Esophagus squamous epithelium (tissue), 5 donors: ENCODE measurements around the gene MBOAT1. TPM values are rescaled to one million over a fixed set of nuclear protein-coding genes. Genes with fewer than 3 reads are reported as not detected.

ENCODE experiments used
- DNase-seq: peaks from one replicate; lab custom pipeline; 2025; lab: John Stamatoyannopoulos, UW
- H3K27ac ChIP-seq, 4 donors: fragments of 200-600 bp; sonication (generic); one replicate each; pipeline ENCODE4 v1.5.1; 2016 to 2019; ENCODE audit warnings: mild to moderate bottlenecking in 1 of 4
- H3K27me3 ChIP-seq, 4 donors: fragments of 200-600 bp; sonication (generic); 1 replicate in 3 of 4; 2 replicates in 1 of 4; pipeline versions ENCODE4 v1.5.1 to v1.6.0; 2017 to 2021; ENCODE audit warnings: antibody characterized with exemption in 1 of 4
- H3K36me3 ChIP-seq, 3 donors: fragments of 200-600 bp; sonication (generic); one replicate each; pipeline ENCODE4 v1.5.1; 2016 to 2019
- H3K4me1 ChIP-seq, 3 donors: fragments of 200-600 bp; sonication (generic); one replicate each; pipeline ENCODE4 v1.5.1; 2017 to 2019
- H3K4me3 ChIP-seq, 4 donors: fragments of 200-600 bp; sonication (generic); 1 replicate in 3 of 4; 2 replicates in 1 of 4; pipeline ENCODE4 v1.5.1; 2016 to 2019; ENCODE audit warnings: mild to moderate bottlenecking in 2 of 4, moderate library complexity in 1 of 4
- H3K9me3 ChIP-seq, 3 donors: fragments of 200-600 bp; sonication (generic); one replicate each; pipeline ENCODE4 v1.5.1; 2016 to 2019
- CTCF ChIP-seq, 6 experiments: fragments of 450-650 bp in 4 of 6; fragments of 200-600 bp in 2 of 6; sonication (generic) in 2 of 6; IDR thresholded peaks; one replicate each; pipeline ENCODE4 v1.5.1; 2016 to 2019; ENCODE audit warnings: antibody characterized with exemption in 6 of 6, mild to moderate bottlenecking in 4 of 6, moderate library complexity in 4 of 6
- POLR2A ChIP-seq, 4 donors: fragments of 450-650 bp; IDR thresholded peaks; one replicate each; pipeline ENCODE4 v1.6.1; 2017; ENCODE audit warnings: antibody characterized with exemption in 4 of 4, mild to moderate bottlenecking in 4 of 4, moderate library complexity in 3 of 4
- WGBS, 2 donors: methylation state at CpG; one replicate each; pipeline ENCODE4 v1.1.5; 2018; 5-methylcytosine and 5-hydroxymethylcytosine counted together
- intact Hi-C: fragments of 100-400 bp; cut with DNase I; formaldehyde crosslinking; loops from one replicate; pipeline ENCODE4 v1.15.0; 2022
- total RNA-seq, 4 donors: library from RNA; depleted of rRNA; stranded (reverse); fragments of >200 nt; gene quantifications; one replicate each; pipeline ENCODE4 v1.1.0, GENCODE V29; 2016
- donor health status: DM: yes; HTN: yes; CAD: no.

The MBOAT1 gene
- total RNA-seq, 4 donors from 2014 or later = 5.2 to 12.8 (median 12.0) TPM

- TF ChIP-seq POLR2A (IDR thresholded peaks at IDR 0.05) (no peak), CTCF (IDR thresholded peaks at IDR 0.05) (no peak)
- intact Hi-C loops = no loop called here
- Histone ChIP-seq H3K36me3 (no peaks in the 10 kb centered on the region), H3K27ac (no peak overlapping the region), H3K9me3 (no peaks in the 10 kb centered on the region), H3K4me3 (no peak overlapping the region), H3K27me3 (no peaks in the 10 kb centered on the region), H3K4me1 (peaks cover 0 to 5% (median 4%) of the 10 kb centered on the region in 3 donors)
- 87 to 89% methylated on average over 1 of the region's 1 CpG for WGBS, 2 donors
- DNase-seq = no peak
Observed at GRCh38 chr6:20060252-20060651, 152.0 kb downstream of the MBOAT1 start.

- H3K9me3 ChIP-seq = no peaks in the 10 kb centered on the region
- no peaks in the 10 kb centered on the region for H3K36me3 ChIP-seq
- intact Hi-C loops = loop anchor here (10.0 kb wide), 1 partner anchor 1064 kb away; no protein-coding TSS in a partner anchor
- TF ChIP-seq CTCF (IDR thresholded peaks at IDR 0.05) (no peak), POLR2A (IDR thresholded peaks at IDR 0.05) (no peak)
- no peak overlapping the region for H3K4me3 ChIP-seq
- H3K27ac ChIP-seq = no peak overlapping the region
- no peak for DNase-seq
- H3K4me1 ChIP-seq = peaks cover 0 to 5% (median 4%) of the 10 kb centered on the region in 3 donors
- 61 to 65% methylated on average over 3 of the region's 3 CpGs for WGBS, 2 donors
- no peaks in the 10 kb centered on the region for H3K27me3 ChIP-seq
Observed at GRCh38 chr6:20058912-20059311, 153.4 kb downstream of the MBOAT1 start.

- Histone ChIP-seq H3K36me3 (no peaks in the 10 kb centered on the region), H3K27me3 (no peaks in the 10 kb centered on the region), H3K4me3 (no peak overlapping the region), H3K9me3 (no peaks in the 10 kb centered on the region), H3K27ac (no peak overlapping the region), H3K4me1 (peaks cover 0 to 5% (median 4%) of the 10 kb centered on the region in 3 donors)
- TF ChIP-seq POLR2A (IDR thresholded peaks at IDR 0.05) (no peak), CTCF (IDR thresholded peaks at IDR 0.05) (no peak)
- intact Hi-C loops = loop anchor here (10.0 kb wide), 1 partner anchor 1064 kb away; no protein-coding TSS in a partner anchor
- 78 to 84% methylated on average over 16 of the region's 16 CpGs for WGBS, 2 donors
- no peak for DNase-seq
Observed at GRCh38 chr6:20058121-20058905, 154.0 kb downstream of the MBOAT1 start.

GRCh38 chr6:20056350-20056992, 155.8 kb downstream of the MBOAT1 start:
- Histone ChIP-seq H3K4me1 (peaks cover 0 to 5% (median 4%) of the 10 kb centered on the region in 3 donors), H3K27me3 (no peaks in the 10 kb centered on the region), H3K36me3 (no peaks in the 10 kb centered on the region), H3K27ac (no peak overlapping the region), H3K4me3 (no peak overlapping the region), H3K9me3 (no peaks in the 10 kb centered on the region)
- no peak for DNase-seq
- intact Hi-C loops = loop anchor here (10.0 kb wide), 1 partner anchor 1062 kb away; no protein-coding TSS in a partner anchor
- WGBS, 2 donors = 2 to 7% methylated on average over 4 of the region's 4 CpGs
- TF ChIP-seq CTCF (IDR thresholded peaks at IDR 0.05) (peak in 5 of 6 experiments; percentile 46 to 69 (median 51)), POLR2A (IDR thresholded peaks at IDR 0.05) (no peak)

GRCh38 chr6:20055916-20056315, 156.4 kb downstream of the MBOAT1 start:
- H3K36me3 ChIP-seq = no peaks in the 10 kb centered on the region
- no peak for DNase-seq
- intact Hi-C loops = loop anchor here (10.0 kb wide), 1 partner anchor 1061 kb away; no protein-coding TSS in a partner anchor
- H3K27me3 ChIP-seq = no peaks in the 10 kb centered on the region
- WGBS, 2 donors = 70 to 82% methylated on average over 7 of the region's 7 CpGs
- H3K4me3 ChIP-seq = no peak overlapping the region
- peaks cover 0 to 5% (median 4%) of the 10 kb centered on the region in 3 donors for H3K4me1 ChIP-seq
- TF ChIP-seq CTCF (IDR thresholded peaks at IDR 0.05) = no peak
- H3K27ac ChIP-seq = no peak overlapping the region
- H3K9me3 ChIP-seq = no peaks in the 10 kb centered on the region
